Endothelial cell (in vitro differentiated cells): ENCODE measurements around the gene SLK. TPM values are rescaled to one million over a fixed set of nuclear protein-coding genes. Genes with fewer than 3 reads are reported as not detected.

Source experiments
- DNase-seq: peaks from one replicate; pipeline ENCODE4 v3.0.0; 2021; ENCODE audit warnings: low spot score
- H3K27ac Mint-ChIP-seq: one replicate; pipeline ENCODE4 v1.8.0; 2021; ENCODE audit warnings: mixed read lengths, inconsistent platforms; ENCODE audit not compliant: unreplicated experiment
- H3K27me3 Mint-ChIP-seq: one replicate; pipeline ENCODE4 v1.8.0; 2021; ENCODE audit warnings: mild to moderate bottlenecking, moderate library complexity, mixed read lengths, inconsistent platforms; ENCODE audit not compliant: unreplicated experiment
- H3K36me3 Mint-ChIP-seq: one replicate; pipeline ENCODE4 v1.8.0; 2021; ENCODE audit warnings: mild to moderate bottlenecking, low read depth, mixed read lengths, inconsistent platforms; ENCODE audit not compliant: unreplicated experiment
- H3K4me1 Mint-ChIP-seq: one replicate; pipeline ENCODE4 v1.8.0; 2021; ENCODE audit warnings: mild to moderate bottlenecking, mixed read lengths, inconsistent platforms; ENCODE audit not compliant: unreplicated experiment
- H3K4me3 Mint-ChIP-seq: one replicate; pipeline ENCODE4 v1.8.0; 2021; ENCODE audit warnings: mild to moderate bottlenecking, mixed read lengths, inconsistent platforms; ENCODE audit not compliant: unreplicated experiment
- H3K9me3 Mint-ChIP-seq: one replicate; pipeline ENCODE4 v1.8.0; 2021; ENCODE audit warnings: mixed read lengths, inconsistent platforms; ENCODE audit not compliant: unreplicated experiment
- total RNA-seq: library from RNA; stranded (reverse); fragmentation: NEBNext Ultra II Directional; extraction: Animal tissue kit (Norgen Biotek cat#: 25700); gene quantifications from one replicate; pipeline ENCODE4 v1.2.1, GENCODE V29; 2021; ENCODE audit not compliant: unreplicated experiment
- TF ChIP-seq, protein P1 (sequence below): fragments of 200-600 bp; sonication (generic); IDR thresholded peaks from one replicate; pipeline ENCODE4 v1.5.0; 2021; ENCODE audit warnings: antibody characterized with exemption; ENCODE audit not compliant: unreplicated experiment

SLK gene
- total RNA-seq, 1 donor from 2014 or later = 30.8 TPM

DNA sequence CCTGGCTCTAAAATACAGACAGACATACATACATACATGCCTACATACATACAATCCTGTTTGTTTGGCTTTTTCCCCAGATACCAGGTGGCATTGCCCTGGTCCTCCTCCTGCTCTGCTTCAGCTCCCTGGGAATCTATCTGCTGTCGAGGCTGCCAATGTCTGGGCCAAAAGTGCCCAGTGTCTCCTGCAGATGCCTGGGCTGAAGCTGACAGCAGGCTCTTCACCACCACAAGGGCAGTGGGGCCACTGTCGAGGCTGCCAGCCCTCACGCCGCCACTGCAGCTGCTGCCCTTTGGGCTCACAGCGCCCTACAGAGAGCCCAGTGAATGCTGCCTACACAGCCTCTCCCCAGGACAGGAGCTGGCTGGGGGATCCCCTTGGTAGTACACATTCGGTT is 30.9 kb upstream of the SLK start:
- Mint-ChIP-seq H3K4me3 (no peak overlapping the region), H3K9me3 (no peaks in the 10 kb centered on the region), H3K36me3 (no peaks in the 10 kb centered on the region), H3K4me1 (no peaks in the 10 kb centered on the region), H3K27me3 (no peaks in the 10 kb centered on the region), H3K27ac (no peak overlapping the region)
- TF ChIP-seq, protein P1, sequence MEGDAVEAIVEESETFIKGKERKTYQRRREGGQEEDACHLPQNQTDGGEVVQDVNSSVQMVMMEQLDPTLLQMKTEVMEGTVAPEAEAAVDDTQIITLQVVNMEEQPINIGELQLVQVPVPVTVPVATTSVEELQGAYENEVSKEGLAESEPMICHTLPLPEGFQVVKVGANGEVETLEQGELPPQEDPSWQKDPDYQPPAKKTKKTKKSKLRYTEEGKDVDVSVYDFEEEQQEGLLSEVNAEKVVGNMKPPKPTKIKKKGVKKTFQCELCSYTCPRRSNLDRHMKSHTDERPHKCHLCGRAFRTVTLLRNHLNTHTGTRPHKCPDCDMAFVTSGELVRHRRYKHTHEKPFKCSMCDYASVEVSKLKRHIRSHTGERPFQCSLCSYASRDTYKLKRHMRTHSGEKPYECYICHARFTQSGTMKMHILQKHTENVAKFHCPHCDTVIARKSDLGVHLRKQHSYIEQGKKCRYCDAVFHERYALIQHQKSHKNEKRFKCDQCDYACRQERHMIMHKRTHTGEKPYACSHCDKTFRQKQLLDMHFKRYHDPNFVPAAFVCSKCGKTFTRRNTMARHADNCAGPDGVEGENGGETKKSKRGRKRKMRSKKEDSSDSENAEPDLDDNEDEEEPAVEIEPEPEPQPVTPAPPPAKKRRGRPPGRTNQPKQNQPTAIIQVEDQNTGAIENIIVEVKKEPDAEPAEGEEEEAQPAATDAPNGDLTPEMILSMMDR = no peak
- DNase-seq = no peak

DNA sequence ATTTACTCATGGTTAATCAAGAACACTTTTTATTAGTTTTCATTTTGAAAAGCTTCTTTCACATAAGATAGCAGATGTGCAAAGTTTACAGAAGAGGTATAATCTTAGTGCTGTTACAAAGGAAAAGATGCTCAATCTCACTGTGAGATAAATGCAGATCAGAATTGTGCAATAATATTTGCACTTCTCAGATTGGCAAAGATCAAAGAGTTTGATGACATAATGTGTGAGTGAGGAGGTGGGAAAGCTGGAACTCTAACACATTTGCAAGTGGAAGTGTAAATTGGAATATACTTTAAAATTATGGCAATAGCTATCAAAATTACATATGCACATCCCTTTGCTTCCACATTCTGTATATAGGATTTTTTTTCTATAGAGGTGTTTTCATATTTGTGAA is 27.4 kb upstream of the SLK start:
- H3K4me3 Mint-ChIP-seq = no peak overlapping the region
- H3K27ac Mint-ChIP-seq = no peak overlapping the region
- TF ChIP-seq, protein P1 = no peak
- no peaks in the 10 kb centered on the region for H3K36me3 Mint-ChIP-seq
- H3K27me3 Mint-ChIP-seq = no peaks in the 10 kb centered on the region
- H3K9me3 Mint-ChIP-seq = no peaks in the 10 kb centered on the region
- H3K4me1 Mint-ChIP-seq = no peaks in the 10 kb centered on the region
- no peak for DNase-seq

DNA sequence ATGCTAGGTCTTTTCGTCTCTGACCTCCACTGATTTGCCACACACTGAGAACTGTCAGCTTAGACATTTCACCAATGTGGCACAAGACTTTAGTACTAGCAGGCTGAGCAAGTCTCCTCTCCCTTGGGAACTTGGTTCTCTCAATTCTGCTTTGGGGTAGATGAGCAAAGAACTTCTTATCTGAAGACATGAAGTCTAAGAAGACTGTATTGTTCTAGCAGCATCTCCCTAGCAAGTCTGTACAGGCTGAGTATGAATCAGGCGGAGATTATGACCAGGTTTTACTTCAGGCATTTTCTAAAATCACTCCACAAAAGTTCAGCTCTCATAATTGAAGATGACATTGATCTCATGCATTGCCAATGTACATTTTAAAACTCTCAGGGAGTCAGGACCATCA is 25.1 kb upstream of the SLK start:
- H3K36me3 Mint-ChIP-seq = no peaks in the 10 kb centered on the region
- no peaks in the 10 kb centered on the region for H3K27me3 Mint-ChIP-seq
- H3K4me1 Mint-ChIP-seq = no peaks in the 10 kb centered on the region
- no peak overlapping the region for H3K4me3 Mint-ChIP-seq
- TF ChIP-seq, protein P1 = no peak
- no peaks in the 10 kb centered on the region for H3K9me3 Mint-ChIP-seq
- DNase-seq = no peak
- H3K27ac Mint-ChIP-seq = no peak overlapping the region

DNA sequence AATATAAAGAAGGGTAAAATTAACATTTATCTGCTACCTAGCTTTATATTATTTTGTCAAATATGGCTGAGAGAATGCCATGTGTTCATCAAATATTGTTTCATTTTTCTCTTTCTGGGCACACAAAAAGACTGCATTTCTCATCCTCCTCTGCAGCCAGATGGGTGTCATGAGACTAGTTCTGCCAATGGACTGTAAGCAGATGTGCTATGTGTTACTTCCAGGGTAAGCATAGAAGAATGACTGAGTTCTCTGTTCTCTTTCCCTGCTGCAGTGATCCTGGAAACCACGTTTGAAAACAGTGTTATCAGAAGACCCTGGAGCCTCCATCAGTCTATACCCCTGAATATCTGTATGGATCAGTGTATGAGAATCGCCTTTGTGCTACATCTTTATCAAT is 24.1 kb upstream of the SLK start:
- Mint-ChIP-seq H3K4me1 (no peaks in the 10 kb centered on the region), H3K4me3 (no peak overlapping the region), H3K27ac (no peak overlapping the region), H3K9me3 (no peaks in the 10 kb centered on the region), H3K36me3 (no peaks in the 10 kb centered on the region), H3K27me3 (no peaks in the 10 kb centered on the region)
- DNase-seq = no peak
- TF ChIP-seq, protein P1 = no peak

DNA sequence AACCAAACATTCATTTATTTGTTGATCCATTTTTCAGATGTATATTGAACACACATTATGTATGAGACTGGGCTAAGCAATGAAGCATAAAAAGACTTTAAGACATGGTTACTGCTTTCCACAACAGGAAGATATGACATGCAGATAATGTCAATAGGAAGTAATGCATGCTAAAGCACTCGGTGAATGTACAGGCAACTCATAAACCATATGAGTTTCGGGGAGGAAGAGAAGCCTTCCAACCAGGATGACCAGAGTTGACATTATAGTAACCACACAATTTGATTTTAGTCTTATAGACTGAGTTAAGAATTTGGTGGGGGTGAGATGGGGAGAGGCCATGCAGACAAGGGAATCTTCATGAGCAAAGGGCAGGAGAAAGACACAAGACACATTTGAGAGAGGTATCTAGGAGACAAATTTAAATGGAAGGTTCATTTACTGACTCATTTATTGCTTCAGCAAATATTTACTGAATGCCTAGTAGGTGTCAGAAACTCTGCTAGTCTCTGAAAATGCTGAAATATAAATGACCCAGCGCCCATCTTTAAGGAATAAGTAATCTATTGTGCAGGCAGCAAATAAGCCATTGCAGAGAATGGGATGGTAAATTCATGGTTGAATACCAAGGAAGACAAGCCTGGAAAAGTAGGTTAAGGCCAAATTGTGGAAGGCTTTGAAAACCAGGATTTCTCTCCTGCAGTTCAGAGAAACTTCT is 19.0 kb upstream of the SLK start:
- no peak for DNase-seq
- Mint-ChIP-seq H3K4me3 (no peak overlapping the region), H3K4me1 (peaks cover 9% of the 10 kb centered on the region), H3K36me3 (no peaks in the 10 kb centered on the region), H3K27ac (no peak overlapping the region), H3K27me3 (peaks cover 2% of the 10 kb centered on the region), H3K9me3 (no peaks in the 10 kb centered on the region)
- TF ChIP-seq, protein P1 = no peak
